Kidney glomerular epithelial cell (primary cell): ENCODE results near the gene DNPEP.

Experiments used
- DNase-seq: peaks from one replicate; lab custom pipeline; 2025; lab: John Stamatoyannopoulos, UW

The DNPEP gene

DNA sequence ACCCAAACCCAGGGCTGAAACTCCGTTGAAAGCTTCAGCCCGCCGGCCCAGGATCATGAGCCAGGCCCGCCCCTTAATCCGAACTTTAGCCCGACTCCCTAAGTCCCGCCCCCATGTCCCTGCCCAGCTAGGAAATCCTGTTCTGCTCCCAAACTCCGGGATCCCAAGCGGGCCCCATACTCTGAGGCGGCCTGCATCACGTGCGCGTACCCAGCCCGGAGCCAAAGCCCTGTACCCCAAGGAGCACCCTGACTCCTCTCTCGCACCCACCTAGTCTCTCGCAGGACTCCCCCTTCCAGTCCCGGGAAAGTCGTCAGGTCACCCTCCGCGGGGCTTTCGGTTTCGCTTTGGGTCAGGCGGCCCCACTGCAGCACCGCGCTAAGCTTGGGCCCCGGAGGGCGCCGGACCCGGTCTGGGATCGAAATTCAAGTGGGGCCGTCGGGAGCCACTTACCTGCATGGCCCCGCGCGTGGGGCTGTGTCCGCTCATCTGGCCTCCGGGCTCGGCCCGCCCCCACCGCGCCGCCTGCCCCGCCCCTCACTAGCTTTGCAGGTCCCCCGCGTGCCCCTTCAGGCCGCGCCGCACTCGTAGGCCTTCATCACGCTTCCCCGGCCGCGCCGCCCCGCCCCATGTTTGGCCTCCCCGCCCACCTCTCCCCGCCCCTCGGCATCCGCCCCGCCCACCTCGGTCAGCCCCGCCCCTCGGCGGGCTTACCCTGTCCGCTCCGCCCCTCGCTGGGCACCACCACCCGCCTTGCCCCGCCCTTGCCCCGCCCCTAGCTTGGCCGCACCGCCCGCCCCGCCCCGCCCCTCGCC is at the start of gene DNPEP:
DNPEP (minus strand) TSS at position 607 of the 815 bp plus-strand sequence; CDS start at position 489, 118 bp downstream.
- DNase-seq: peak; percentile 92

DNA sequence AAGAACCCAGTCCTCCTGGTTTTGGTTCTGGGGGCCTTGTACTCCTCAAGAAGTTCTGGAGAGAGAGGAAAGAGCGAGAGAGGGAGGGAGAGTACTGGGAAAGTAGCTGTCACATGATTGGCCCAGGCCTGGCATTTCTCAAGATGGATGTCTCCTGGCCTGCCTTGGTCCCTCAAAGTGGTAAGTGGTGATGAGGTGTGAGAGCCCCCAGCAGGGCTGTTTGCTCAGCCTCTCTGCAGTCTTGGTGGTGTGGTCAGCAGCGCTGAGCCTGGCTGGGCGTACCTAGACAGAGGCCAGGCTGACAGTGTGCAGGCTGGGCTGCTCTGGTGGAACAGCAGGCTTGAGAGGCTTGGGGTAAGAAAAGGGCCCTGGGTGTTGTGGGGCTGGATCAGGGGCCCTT is 49.4 kb upstream of the DNPEP start:
- DNase-seq: no peak

- DNase-seq: no peak
Observed at GRCh38 chr2:219436491-219436890, 48.8 kb upstream of the DNPEP start.

DNA sequence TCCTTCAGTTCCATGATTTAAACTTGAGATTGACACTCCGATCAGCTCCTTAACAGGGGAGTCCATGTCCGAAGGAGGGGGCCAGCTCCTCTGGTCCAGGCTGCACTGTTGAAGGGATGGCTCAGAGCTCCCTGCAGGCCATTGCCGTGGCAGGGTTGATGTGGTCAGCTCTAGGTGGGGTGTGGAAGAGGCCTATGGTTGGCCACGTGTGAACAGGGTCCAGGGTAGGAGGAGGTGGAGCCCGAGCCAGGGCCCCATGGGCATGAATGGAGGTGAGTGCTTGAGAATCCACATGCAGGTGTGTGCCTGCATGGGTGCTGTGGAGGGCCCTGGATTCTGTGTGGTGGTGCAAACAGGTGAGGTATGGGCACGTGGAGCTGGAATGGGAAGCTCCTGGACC is 48.0 kb upstream of the DNPEP start:
- no peak for DNase-seq

- no peak for DNase-seq
Observed at GRCh38 chr2:219434718-219435525, 47.2 kb upstream of the DNPEP start, which contains the start of gene SPEG. Gene SPEG (plus strand): TSS chr2:219434843. CDS start chr2:219434978, 135 bp downstream.

GRCh38 chr2:219434468-219434717 is 46.7 kb upstream of the DNPEP start:
- no peak for DNase-seq

DNA sequence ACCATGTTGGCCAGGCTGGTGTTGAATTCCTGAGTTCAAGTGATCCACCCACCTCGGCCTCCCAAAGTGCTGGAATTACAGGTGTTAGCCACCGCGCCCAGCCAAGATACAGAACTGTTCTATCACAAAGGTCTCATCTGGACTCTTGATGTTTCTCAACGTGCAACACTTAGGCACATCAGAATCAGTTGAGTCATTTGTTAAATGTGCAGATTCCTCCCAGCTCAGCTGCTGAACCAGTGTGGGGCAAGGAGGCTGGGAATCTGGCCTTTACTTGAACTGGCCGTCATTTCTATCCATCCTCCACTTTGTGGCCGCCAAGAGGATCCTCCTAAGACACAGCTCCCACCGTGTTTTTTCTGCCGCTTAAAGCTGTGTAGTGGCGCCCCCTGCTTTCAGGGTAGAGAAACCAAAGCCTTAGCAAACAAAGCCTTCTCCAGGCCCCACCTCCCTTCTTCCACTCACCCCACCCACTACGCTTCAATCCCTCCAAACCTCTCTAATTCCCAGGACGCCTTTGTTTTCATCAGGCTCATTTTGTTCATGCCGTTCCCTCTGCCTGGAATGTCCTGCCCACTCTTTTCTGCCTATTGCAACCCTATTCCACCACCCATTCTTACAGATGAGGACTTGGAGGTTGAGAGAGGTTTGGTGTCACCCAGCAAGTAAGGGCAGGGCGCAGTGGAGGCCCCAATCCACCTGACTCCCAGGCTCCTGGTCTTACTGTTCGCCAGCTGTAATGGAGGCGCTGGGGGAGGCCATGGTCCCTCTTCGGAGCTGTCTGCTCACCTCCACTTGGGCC is 46.2 kb upstream of the DNPEP start:
- DNase-seq: no peak

GRCh38 chr2:219430633-219431615 is 43.2 kb upstream of the DNPEP start:
- no peak for DNase-seq

DNA sequence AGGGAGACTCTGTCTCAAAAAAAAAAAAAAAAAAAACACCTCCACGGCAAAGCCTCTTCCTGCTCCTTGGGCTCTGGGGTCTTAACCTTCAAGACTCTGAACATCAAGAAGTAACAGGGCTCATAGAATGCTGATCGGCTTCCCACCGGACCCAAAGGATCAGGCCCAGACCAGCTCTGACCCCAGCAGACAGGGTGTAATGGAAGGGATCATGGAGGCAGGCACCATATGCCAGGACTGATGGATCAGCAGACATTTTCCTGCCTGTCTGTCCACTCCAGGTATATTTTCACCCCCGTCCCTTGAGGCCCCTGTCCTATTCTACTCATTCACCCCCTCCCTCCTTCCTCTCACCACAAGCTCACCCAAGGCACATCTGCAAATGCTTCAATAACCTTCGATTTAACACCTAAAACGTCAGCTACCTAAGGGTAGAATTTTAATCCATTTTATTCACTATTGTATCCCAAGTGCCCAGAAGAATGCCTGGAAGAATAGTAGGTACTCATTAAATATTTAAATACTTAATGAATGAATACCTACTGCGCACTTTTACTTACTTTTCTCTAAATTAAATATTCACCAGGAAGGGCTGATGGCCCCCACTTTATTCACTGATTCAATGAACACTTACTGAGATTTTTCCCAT is 42.4 kb upstream of the DNPEP start:
- DNase-seq: no peak

GRCh38 chr2:219428469-219428868 is 40.8 kb upstream of the DNPEP start:
- no peak for DNase-seq

DNA sequence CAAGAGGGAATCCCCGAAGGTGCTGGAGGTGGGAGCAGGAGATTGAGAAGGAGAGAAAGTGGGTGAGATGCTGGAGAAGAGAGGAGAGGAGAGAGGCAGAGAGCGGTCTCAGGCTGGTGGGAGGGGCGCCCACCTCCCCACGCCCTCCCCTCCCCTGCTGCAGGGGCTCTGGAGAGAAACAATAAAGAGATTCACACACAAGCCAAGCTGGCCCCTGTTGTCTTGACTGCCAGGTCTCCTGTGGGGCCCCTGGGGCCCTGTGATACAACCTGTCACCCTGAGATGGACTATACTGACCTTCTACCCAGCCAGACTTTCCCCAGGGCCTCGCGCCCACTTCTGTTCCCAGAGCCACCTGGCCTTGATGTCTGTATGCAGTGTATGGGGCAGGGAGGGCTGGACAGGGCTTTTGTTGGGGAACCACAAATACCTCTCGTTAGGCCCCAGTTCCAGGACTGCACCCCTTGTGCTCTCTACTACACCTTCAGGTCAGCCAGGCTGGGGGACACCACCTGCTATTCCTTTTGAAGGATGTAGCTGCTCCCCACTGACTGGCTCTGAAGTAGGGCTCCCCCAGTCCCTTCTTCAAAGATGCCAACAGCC is 38.9 kb upstream of the DNPEP start:
- DNase-seq: no peak

GRCh38 chr2:219426068-219426443 is 38.3 kb upstream of the DNPEP start:
- DNase-seq: no peak

DNA sequence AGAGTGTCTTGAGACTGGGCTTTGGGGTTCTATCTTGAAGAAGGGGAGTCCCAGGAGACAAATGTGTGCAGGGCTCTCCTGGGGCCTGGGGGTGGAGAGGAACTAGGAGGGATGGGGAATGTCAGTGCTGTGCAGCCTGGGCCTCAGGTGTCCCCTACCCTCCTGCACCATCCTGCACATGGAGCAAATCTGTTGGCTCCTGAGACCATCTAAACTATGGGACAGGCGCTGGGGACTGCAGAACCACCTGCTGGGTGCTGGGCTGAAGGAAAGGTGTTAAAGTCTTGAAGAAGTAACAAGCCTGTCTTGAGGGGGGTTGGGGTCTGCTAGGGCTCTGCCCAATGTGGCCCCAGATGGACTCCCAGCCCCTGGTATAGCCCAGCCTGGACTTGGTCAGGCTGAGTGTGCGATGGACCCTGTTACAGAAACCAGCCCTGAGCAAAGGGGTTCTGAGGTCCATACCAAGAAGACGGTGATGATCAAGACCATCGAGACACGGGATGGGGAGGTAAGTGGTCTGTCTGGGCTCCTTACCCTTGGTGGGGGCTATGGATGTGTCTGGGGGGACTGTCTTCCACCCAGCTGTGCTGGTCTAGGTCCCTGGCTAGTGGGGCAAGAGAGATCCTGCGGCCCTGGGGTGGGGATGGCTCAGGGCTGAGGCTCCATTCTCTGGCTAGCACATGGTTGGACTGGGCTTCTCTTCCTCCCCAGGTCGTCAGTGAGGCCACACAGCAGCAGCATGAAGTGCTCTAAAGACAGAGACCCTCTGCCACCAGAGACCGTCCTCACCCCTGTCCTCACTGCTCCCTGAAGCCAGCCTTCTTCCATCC is 37.7 kb upstream of the DNPEP start:
- no peak for DNase-seq

GRCh38 chr2:219423652-219424377 is 36.1 kb upstream of the DNPEP start:
- DNase-seq: no peak

DNA sequence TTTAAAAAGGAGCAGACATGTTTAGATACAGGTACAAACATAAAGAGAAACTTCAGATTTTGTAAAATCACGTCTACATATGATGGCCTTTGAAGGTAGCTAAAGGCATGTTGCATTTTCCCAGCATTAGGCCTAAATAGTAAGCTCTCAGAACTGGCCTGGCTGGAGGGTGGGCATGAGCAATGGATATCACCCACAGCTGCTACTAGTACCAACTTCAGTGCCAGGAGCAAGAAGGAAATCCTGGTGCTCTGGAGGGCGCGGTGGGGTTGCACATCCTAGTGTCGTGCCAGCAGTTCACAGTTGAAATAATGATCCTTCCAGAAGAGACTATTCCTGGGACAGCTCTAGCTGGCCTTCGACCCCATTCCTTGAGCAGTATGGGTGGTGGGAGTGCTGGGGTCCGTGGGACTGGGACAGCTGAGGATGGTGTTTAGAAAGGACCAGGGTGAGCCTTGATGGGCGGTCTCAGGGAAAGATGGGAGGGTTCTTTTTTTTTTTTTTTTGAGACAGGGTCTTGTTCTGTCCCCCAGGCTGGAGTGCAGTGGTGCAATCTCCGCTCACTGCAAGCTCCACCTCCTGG is 35.3 kb upstream of the DNPEP start:
- DNase-seq: no peak

- DNase-seq: no peak
Observed at GRCh38 chr2:219421323-219421722, 33.6 kb upstream of the DNPEP start.

DNA sequence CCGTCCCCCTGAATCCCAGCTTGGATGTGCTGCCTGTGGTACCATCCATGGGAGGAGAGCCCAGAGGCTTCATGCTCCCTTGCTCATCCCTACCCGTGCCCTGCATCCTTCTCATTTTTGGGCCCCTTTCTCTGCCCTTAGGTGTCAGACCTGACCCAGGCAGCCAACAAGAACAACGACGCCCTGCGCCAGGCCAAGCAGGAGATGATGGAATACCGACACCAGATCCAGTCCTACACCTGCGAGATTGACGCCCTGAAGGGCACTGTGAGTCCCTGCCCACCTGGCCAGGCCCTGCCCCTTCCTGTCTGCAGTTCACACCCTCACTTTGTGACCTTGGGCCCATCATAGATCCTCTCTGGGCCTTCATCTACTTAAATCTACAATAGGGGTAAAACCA is 33.0 kb upstream of the DNPEP start:
- DNase-seq: no peak
